ENCODE data around the gene TRMT112.

DNA sequence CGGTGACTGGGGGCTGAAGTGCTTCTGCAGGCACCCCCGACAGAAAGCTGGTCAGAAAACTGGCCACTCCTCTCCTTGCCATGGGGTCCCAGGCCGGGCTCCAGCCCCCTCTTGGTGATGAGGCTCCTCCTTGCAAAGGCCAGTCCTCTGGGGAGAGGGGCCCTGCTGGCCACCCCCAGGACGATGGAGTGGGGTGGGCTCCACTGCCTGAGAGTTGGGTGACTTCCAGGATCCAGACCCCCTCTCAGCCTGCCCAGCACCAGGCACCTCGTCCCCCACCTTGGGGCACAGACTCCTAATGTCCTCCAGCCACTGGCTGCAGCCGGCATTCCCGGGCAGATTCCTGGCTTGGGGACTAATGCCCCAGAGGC is 41.2 kb upstream of the TRMT112 start:
- TF ChIP-seq, protein P1, sequence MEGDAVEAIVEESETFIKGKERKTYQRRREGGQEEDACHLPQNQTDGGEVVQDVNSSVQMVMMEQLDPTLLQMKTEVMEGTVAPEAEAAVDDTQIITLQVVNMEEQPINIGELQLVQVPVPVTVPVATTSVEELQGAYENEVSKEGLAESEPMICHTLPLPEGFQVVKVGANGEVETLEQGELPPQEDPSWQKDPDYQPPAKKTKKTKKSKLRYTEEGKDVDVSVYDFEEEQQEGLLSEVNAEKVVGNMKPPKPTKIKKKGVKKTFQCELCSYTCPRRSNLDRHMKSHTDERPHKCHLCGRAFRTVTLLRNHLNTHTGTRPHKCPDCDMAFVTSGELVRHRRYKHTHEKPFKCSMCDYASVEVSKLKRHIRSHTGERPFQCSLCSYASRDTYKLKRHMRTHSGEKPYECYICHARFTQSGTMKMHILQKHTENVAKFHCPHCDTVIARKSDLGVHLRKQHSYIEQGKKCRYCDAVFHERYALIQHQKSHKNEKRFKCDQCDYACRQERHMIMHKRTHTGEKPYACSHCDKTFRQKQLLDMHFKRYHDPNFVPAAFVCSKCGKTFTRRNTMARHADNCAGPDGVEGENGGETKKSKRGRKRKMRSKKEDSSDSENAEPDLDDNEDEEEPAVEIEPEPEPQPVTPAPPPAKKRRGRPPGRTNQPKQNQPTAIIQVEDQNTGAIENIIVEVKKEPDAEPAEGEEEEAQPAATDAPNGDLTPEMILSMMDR (IDR thresholded peaks at IDR 0.05): no peak
- TF ChIP-seq POLR2A (IDR thresholded peaks at IDR 0.05) (no peak), POLR2AphosphoS5 (IDR thresholded peaks at IDR 0.05) (no peak)
